IPS DF 4.7 (cell line): Measurements from ENCODE around the gene RALGDS.
"Not testable (repeated sequence)": the region's sequence is repeated elsewhere in the genome, so short reads cannot be mapped to it uniquely, and the experiment has no call there.

Experiments used
- DNase-seq: peaks from one replicate; pipeline ENCODE4 v3.0.0-alpha.2; 2013; ENCODE audit warnings: low spot score; ENCODE audit errors: extremely low read depth

Gene RALGDS

DNA sequence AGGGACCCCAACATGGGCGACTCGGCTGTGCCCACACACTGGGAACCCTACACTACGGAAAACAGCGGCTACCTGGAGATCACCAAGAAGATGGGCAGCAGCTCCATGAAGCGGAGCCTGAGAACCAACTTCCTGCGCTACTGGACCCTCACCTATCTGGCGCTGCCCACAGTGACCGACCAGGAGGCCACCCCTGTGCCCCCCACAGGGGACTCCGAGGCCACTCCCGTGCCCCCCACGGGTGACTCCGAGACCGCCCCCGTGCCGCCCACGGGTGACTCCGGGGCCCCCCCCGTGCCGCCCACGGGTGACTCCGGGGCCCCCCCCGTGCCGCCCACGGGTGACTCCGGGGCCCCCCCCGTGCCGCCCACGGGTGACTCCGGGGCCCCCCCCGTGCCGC lies 50.1 kb downstream of the RALGDS start:
- not testable (repeated sequence) for DNase-seq

DNA sequence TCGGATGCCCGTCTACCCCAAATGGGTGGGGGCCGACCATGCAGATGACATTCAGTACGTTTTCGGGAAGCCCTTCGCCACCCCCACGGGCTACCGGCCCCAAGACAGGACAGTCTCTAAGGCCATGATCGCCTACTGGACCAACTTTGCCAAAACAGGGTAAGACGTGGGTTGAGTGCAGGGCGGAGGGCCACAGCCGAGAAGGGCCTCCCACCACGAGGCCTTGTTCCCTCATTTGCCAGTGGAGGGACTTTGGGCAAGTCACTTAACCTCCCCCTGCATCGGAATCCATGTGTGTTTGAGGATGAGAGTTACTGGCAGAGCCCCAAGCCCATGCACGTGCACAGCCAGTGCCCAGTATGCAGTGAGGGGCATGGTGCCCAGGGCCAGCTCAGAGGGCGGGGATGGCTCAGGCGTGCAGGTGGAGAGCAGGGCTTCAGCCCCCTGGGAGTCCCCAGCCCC lies 50.5 kb downstream of the RALGDS start:
- DNase-seq = not testable (repeated sequence)

DNA sequence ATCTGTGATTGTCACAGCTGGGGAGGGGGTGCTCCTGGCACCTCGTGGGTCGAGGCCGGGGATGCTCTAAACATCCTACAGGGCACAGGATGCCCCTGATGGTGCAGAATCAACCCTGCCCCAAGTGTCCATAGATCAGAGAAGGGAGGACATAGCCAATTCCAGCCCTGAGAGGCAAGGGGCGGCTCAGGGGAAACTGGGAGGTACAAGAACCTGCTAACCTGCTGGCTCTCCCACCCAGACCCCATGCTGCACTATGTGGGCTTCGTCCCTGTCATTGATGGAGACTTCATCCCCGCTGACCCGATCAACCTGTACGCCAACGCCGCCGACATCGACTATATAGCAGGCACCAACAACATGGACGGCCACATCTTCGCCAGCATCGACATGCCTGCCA lies 52.6 kb downstream of the RALGDS start:
- DNase-seq = not testable (repeated sequence)

DNA sequence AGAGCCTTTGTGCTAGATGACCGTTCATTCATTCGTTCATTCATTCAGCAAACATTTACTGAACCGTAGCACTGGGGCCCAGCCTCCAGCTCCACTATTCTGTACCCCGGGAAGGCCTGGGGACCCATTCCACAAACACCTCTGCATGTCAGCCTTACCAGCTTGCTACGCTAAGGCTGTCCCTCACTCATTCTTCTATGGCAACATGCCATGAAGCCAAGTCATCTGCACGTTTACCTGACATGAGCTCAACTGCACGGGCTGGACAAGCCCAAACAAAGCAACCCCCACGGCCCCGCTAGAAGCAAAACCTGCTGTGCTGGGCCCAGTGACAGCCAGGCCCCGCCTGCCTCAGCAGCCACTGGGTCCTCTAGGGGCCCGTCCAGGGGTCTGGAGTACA lies 53.2 kb downstream of the RALGDS start:
- no peak for DNase-seq

DNA sequence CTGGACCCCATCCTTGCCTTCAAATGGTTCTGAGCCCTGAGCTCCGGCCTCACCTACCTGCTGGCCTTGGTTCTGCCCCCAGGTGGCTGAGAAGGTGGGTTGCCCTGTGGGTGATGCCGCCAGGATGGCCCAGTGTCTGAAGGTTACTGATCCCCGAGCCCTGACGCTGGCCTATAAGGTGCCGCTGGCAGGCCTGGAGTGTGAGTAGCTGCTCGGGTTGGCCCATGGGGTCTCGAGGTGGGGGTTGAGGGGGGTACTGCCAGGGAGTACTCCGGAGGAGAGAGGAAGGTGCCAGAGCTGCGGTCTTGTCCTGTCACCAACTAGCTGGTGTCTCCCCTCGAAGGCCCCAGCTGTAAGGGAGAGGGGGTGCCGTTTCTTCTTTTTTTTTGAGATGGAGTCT lies 54.0 kb downstream of the RALGDS start:
- no peak for DNase-seq

DNA sequence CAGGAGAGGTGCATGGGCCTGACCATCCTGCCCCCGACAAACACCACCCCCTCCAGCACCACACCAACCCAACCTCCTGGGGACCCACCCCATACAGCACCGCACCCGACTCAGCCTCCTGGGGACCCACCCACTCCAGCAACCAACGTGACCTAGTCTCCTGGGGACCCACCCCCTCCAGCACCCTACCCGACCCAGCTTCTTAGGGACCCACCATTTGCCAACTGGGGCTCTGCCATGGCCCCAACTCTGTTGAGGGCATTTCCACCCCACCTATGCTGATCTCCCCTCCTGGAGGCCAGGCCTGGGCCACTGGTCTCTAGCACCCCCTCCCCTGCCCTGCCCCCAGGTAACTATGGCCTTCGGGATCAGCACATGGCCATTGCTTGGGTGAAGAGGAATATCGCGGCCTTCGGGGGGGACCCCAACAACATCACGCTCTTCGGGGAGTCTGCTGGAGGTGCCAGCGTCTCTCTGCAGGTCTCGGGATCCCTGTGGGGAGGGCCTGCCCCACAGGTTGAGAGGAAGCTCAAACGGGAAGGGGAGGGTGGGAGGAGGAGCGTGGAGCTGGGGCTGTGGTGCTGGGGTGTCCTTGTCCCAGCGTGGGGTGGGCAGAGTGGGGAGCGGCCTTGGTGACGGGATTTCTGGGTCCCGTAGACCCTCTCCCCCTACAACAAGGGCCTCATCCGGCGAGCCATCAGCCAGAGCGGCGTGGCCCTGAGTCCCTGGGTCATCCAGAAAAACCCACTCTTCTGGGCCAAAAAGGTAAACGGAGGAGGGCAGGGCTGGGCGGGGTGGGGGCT lies 54.7 kb downstream of the RALGDS start:
- DNase-seq = no peak

DNA sequence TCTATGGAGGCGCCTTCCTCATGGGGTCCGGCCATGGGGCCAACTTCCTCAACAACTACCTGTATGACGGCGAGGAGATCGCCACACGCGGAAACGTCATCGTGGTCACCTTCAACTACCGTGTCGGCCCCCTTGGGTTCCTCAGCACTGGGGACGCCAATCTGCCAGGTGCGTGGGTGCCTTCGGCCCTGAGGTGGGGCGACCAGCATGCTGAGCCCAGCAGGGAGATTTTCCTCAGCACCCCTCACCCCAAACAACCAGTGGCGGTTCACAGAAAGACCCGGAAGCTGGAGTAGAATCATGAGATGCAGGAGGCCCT lies 56.0 kb downstream of the RALGDS start:
- no peak for DNase-seq

DNA sequence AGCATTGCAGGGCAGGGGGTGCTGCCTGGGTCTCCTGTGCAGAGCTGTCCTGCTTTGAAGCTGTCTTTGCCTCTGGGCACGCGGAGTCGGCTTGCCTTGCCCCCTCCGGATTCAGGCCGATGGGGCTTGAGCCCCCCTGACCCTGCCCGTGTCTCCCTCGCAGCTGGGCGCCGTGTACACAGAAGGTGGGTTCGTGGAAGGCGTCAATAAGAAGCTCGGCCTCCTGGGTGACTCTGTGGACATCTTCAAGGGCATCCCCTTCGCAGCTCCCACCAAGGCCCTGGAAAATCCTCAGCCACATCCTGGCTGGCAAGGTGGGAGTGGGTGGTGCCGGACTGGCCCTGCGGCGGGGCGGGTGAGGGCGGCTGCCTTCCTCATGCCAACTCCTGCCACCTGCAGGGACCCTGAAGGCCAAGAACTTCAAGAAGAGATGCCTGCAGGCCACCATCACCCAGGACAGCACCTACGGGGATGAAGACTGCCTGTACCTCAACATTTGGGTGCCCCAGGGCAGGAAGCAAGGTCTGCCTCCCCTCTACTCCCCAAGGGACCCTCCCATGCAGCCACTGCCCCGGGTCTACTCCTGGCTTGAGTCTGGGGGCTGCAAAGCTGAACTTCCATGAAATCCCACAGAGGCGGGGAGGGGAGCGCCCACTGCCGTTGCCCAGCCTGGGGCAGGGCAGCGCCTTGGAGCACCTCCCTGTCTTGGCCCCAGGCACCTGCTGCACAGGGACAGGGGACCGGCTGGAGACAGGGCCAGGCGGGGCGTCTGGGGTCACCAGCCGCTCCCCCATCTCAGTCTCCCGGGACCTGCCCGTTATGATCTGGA lies 56.6 kb downstream of the RALGDS start:
- DNase-seq = no peak

DNA sequence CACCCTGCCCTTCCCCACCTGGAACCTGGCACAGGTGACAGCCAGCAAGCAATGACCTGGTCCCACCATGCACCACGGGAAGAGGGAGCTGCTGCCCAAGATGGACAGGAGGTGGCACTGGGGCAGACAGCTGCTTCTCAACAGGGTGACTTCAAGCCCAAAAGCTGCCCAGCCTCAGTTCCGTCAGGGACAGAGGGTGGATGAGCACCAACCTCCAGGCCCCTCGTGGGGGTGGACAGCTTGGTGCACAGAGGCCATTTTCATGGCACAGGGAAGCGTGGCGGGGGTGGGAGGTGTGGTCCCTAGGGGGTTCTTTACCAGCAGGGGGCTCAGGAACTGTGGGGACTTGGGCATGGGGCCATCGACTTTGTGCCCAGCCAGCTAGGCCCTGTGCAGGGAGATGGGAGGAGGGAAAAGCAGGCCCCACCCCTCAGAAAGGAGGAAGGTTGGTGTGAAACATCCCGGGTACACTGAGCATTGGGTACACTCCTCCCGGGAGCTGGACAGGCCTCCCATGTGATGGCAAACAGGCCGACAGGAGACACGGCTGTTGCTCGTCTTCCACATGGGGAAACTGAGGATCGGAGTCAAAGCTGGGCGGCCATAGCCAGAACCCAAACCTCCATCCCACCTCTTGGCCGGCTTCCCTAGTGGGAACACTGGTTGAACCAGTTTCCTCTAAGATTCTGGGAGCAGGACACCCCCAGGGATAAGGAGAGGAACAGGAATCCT lies 57.4 kb downstream of the RALGDS start:
- no peak for DNase-seq

DNA sequence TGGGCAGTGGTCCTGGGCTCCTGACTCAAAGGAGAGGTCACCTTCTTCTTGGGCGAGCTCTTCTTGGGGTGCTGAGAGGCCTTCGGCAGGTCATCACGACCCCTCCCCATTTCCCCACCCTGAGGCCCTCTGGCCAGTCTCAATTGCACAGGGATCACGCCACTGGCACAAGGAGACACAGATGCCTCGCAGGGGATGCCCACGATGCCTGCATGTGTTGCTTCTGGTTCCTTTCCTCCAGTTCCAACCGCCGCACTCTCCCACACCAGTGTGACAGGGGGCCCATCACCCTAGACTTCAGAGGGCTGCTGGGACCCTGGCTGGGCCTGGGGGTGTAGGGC lies 57.9 kb downstream of the RALGDS start:
- no peak for DNase-seq

DNA sequence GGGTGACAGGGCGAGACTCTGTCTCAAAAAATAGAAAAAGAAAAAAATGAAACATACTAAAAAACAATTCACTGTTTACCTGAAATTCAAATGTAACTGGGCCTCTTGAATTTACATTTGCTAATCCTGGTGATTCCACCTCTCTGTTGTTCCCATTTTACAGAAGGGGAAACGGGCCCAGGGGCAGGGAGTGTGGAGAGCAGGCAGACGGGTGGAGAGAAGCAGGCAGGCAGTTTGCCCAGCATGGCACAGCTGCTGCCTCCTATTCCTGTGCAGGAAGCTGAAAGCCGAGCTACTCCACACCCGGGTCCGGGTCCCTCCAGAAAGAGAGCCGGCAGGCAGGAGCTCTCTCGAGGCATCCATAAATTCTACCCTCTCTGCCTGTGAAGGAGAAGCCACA lies 58.5 kb downstream of the RALGDS start:
- DNase-seq = not testable (repeated sequence)

DNA sequence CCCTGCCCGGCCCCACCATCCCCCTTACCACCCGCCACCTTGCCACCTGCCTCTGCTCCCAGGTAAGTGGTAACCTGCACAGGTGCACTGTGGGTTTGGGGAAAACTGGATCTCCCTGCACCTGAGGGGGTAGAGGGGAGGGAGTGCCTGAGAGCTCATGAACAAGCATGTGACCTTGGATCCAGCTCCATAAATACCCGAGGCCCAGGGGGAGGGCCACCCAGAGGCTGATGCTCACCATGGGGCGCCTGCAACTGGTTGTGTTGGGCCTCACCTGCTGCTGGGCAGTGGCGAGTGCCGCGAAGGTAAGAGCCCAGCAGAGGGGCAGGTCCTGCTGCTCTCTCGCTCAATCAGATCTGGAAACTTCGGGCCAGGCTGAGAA lies 59.3 kb downstream of the RALGDS start, which contains the start of gene CEL:
CEL (plus strand) TSS at position 218 of the 382 bp plus-strand sequence; CDS start at position 240, 22 bp downstream.
- not testable (repeated sequence) for DNase-seq

DNA sequence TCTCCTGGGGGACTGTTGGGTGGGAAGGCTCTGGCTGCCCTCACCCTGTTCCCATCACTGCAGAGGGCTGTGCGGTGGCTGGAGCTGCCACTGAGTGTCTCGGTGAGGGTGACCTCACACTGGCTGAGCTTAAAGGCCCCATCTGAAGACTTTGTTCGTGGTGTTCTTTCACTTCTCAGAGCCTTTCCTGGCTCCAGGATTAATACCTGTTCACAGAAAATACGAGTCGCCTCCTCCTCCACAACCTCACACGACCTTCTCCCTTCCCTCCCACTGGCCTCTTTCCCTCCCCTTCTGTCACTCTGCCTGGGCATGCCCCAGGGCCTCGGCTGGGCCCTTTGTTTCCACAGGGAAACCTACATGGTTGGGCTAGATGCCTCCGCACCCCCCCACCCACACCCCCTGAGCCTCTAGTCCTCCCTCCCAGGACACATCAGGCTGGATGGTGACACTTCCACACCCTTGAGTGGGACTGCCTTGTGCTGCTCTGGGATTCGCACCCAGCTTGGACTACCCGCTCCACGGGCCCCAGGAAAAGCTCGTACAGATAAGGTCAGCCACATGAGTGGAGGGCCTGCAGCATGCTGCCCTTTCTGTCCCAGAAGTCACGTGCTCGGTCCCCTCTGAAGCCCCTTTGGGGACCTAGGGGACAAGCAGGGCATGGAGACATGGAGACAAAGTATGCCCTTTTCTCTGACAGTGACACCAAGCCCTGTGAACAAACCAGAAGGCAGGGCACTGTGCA lies 59.8 kb downstream of the RALGDS start:
- DNase-seq = not testable (repeated sequence)

DNA sequence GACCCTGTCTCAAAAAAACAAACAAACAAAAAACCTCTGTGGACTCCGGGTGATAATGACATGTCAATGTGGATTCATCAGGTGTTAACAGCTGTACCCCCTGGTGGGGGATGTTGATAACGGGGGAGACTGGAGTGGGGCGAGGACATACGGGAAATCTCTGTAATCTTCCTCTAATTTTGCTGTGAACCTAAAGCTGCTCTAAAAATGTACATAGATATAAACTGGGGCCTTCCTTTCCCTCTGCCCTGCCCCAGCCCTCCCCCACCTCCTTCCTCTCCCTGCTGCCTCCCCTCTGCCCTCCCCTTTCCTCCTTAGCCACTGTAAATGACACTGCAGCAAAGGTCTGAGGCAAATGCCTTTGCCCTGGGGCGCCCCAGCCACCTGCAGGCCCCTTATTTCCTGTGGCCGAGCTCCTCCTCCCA lies 60.6 kb downstream of the RALGDS start:
- DNase-seq = no peak

DNA sequence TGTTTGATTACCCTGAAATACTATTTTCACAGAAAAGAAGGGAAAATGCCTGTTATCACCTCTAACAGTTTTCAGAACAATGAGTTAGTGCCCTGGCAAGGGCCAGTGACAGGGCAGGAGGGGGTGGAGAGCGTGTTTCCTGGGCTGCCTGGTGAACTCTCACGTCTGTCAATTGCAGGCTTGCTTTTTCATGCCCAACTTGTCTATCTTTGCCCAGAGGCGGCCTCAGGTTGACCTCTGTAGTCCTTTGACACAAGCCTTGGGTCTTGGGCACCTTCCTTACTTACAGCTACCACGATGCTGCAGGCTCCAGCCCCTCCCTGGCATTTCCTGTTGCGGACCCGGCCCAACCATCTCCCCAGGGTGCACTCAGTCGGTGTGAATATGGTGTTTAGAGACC lies 61.4 kb downstream of the RALGDS start:
- DNase-seq = no peak

DNA sequence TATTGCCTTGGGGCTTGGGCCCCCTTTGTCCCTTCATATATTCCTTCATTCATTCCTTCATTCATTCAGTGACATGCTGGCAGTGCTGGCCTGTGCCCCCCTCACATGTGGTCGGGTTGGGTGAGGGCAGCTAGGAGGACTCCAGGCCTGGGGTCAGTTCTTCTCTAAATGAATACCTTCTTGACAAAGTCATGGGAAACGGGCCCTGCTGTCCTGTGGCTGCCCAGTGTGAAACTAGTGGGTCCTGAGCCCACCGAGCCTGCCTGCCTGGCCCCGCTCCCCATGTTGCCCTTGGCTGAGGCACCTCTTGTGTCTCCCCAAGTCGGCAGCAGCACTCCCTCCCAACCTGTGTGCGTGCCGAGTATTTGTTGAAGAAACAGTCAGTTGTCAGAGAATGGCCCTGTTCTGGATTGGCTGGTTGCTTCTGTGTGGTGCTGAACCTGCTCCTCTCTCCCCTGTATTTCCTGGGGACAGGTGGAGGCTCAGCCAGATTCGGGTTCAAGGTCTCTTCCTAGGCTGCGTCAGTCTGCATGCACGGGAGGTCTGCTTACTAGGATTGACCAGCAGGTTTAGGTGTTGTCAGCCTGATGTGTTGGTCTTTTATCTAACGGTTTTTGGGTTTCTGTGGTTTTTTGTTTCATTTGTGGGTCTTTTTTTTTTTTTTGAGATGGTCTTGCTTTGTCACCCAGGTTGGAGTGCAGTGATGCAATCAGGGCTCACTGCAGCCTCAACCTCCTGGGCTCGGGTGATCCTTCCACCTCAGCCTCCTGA lies 62.3 kb downstream of the RALGDS start:
- no peak for DNase-seq

DNA sequence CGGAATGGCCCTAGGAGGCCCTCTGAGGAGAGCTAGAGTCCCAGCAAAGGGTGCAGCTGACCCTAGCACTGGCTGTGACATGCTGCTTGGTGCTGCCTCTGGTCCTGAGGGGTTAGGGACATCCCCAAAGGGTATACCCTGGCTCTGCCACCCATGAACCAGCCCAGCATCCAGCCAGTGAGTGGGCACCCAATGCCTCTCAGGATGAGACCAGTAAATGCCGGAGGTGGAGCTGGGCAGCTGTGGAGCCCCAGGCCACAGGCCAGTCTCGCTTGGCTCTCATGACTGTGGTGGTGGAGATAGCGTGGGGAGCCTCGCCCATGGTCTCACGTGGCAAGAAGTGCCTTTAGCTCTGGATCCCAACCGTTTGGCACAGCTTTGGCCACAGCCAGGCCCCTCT lies 63.0 kb downstream of the RALGDS start:
- no peak for DNase-seq

DNA sequence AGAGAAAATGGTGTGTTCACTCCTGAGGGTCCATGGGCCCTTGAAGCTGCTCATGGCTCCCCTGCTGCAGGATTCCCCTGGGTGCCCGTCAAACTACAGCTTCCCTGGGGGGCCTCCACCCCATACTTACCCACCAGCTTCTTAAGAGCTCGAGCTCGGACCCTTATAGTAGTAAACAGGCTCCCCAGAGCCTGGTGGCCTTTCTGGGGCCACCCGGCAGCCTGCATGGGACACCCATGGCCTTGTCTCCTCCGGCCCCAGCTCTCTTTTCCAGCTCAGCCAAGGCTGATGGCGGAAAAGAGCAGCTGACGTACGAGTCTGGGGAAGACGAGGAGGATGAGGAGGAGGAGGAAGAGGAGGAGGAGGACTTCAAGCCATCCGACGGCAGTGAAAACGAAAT lies 63.5 kb downstream of the RALGDS start:
- DNase-seq = no peak

DNA sequence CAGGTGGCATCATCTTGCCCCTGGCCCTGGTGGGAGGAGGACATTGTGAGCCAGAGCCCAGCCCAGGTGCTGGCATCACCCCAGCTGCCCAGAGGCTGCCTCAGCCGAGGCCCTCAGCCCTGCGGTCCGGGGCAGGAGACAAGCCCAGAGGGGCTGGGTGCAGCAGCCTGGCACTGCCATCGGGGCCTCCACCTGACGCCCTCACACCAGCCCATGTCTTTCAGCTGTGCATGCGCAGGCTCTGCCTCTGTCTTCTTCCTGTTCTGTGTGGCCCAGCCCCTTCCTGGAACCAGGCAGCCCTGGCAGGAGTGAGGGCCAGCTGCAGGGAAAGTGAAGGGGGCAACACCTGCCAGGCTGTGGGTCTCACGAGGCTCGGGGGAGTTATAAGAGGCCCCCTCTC lies 64.0 kb downstream of the RALGDS start:
- no peak for DNase-seq

DNA sequence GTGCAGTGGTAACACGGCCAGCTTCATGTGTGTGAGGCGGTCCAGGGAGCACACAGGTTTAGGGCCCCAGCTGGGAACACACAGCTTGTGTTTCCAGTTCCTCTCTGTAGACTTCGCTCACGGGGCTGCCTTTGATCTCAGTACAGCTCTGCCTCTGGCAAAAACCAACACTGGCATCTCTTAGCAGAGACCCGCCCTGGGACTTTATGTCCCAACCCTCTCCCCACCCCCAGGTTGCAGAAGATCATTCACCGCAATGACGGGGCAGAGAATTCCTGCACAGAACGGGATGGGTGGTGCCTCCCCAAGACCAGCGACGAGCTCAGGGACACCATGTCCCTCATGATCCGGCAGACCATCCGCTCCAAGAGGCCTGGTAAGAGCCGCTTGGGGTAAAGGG lies 64.5 kb downstream of the RALGDS start:
- DNase-seq = no peak
